ENCODE data around the gene CSNK1A1.

DNA sequence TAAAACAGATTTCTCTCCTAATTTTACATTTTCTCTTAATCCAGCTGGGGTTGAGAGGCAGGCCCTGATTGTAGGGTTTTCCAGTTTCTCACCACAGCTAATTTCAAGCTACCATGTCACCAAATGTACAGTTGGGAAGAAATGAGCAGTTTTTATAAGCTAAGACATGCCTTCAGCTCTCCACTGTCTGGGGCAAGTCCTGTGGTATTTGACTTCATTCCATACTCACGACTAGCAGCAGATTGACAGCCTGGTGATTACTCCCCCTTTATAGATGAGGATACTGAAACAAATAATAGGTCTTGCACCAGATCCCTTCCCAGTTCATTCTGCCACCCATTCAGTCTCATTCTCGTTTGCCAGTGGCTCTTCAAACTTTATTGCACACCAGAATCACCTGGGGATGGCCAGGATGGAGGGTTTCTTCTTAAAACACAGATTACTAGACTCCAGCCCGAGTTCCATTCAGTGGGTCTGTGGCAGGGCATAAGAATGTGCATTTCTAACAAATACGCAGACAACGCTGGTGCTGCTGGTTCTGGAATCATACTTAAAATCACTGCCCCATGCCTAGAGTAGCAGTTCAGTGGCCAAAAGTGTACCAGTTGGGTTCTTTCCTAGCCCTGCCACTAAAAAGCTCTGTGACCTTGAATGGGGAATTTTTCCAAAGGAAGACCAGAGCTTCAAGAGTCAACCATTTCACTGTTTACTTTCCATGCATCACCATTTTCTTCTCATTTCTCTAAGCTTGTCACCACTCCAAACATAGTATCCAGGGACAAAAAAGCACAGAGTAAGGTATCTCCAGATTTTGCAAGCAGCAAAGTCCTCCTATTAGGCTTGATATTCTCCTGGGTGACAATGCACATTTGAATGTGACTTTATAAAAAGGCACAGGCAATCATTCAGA, 64.3 kb downstream of the CSNK1A1 start:
- TF ChIP-seq, protein P1, sequence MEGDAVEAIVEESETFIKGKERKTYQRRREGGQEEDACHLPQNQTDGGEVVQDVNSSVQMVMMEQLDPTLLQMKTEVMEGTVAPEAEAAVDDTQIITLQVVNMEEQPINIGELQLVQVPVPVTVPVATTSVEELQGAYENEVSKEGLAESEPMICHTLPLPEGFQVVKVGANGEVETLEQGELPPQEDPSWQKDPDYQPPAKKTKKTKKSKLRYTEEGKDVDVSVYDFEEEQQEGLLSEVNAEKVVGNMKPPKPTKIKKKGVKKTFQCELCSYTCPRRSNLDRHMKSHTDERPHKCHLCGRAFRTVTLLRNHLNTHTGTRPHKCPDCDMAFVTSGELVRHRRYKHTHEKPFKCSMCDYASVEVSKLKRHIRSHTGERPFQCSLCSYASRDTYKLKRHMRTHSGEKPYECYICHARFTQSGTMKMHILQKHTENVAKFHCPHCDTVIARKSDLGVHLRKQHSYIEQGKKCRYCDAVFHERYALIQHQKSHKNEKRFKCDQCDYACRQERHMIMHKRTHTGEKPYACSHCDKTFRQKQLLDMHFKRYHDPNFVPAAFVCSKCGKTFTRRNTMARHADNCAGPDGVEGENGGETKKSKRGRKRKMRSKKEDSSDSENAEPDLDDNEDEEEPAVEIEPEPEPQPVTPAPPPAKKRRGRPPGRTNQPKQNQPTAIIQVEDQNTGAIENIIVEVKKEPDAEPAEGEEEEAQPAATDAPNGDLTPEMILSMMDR (IDR thresholded peaks at IDR 0.05; ENCODE audit: poor library complexity, severe bottlenecking), result no peak
- TF ChIP-seq EZH2 (IDR thresholded peaks at IDR 0.05; ENCODE audit: borderline replicate concordance, insufficient read depth, low read length, poor library complexity, severe bottlenecking), result no peak
- no peak for TF ChIP-seq EP300 (conservative IDR thresholded peaks at IDR 0.05; ENCODE audit: poor library complexity, severe bottlenecking)
- no peak for TF ChIP-seq TAF1 (IDR thresholded peaks at IDR 0.05; ENCODE audit: low read depth)
- TF ChIP-seq, protein P2, sequence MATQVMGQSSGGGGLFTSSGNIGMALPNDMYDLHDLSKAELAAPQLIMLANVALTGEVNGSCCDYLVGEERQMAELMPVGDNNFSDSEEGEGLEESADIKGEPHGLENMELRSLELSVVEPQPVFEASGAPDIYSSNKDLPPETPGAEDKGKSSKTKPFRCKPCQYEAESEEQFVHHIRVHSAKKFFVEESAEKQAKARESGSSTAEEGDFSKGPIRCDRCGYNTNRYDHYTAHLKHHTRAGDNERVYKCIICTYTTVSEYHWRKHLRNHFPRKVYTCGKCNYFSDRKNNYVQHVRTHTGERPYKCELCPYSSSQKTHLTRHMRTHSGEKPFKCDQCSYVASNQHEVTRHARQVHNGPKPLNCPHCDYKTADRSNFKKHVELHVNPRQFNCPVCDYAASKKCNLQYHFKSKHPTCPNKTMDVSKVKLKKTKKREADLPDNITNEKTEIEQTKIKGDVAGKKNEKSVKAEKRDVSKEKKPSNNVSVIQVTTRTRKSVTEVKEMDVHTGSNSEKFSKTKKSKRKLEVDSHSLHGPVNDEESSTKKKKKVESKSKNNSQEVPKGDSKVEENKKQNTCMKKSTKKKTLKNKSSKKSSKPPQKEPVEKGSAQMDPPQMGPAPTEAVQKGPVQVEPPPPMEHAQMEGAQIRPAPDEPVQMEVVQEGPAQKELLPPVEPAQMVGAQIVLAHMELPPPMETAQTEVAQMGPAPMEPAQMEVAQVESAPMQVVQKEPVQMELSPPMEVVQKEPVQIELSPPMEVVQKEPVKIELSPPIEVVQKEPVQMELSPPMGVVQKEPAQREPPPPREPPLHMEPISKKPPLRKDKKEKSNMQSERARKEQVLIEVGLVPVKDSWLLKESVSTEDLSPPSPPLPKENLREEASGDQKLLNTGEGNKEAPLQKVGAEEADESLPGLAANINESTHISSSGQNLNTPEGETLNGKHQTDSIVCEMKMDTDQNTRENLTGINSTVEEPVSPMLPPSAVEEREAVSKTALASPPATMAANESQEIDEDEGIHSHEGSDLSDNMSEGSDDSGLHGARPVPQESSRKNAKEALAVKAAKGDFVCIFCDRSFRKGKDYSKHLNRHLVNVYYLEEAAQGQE (IDR thresholded peaks at IDR 0.05; ENCODE audit: borderline replicate concordance), result no peak
- no peak for TF ChIP-seq RAD21 (conservative IDR thresholded peaks at IDR 0.05)
